ENCODE results near the gene ANKRD34A.

DNA sequence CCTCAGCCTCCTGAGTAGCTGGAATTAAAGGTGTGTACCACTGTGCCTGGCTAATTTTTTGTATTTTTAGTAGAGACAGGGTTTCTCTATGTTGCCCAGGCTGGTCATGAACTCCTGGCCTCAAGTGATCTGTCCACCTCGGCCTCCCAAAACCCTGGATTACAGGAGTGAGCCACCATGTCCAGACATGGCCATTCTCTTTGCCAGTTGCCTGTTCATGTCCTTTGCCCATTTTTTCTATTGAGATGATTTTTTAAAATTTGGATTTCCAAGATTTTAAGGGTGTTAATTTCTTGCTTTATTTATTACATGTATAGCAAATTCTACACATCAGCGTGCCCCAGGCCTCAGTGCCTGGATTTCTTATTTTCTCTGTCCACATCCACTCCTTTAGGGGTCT, 2.9 kb upstream of the ANKRD34A start:
- TF ChIP-seq, protein P1, sequence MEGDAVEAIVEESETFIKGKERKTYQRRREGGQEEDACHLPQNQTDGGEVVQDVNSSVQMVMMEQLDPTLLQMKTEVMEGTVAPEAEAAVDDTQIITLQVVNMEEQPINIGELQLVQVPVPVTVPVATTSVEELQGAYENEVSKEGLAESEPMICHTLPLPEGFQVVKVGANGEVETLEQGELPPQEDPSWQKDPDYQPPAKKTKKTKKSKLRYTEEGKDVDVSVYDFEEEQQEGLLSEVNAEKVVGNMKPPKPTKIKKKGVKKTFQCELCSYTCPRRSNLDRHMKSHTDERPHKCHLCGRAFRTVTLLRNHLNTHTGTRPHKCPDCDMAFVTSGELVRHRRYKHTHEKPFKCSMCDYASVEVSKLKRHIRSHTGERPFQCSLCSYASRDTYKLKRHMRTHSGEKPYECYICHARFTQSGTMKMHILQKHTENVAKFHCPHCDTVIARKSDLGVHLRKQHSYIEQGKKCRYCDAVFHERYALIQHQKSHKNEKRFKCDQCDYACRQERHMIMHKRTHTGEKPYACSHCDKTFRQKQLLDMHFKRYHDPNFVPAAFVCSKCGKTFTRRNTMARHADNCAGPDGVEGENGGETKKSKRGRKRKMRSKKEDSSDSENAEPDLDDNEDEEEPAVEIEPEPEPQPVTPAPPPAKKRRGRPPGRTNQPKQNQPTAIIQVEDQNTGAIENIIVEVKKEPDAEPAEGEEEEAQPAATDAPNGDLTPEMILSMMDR (IDR thresholded peaks at IDR 0.05; ENCODE audit: poor library complexity) = no peak
- TF ChIP-seq EZH2 (IDR thresholded peaks at IDR 0.05; ENCODE audit: borderline replicate concordance) = no peak
